A549 (cell line): Measurements from ENCODE around the gene UBR7. TPM values are rescaled to one million over a fixed set of nuclear protein-coding genes. Genes with fewer than 3 reads are reported as not detected.

Source experiments
- ATAC-seq, 2 experiments: fragments of 200-7000 bp in 1 of 2; fragments of >200 bp in 1 of 2; cut with Nextera tagmentation in 1 of 2; cut with Tn5 transposase in 1 of 2; 3 replicates each; pipeline versions ENCODE4 v1.8.0 to v1.9.1; 2018 to 2020; ENCODE audit warnings: mild to moderate bottlenecking in 1 of 2, moderate library complexity in 1 of 2
- CTCF ChIA-PET: fragments of 300-600 bp; sonication (Branson Sonifier 250); formaldehyde crosslinking; extraction: SDS; loops from one replicate; lab custom pipeline; 2021; ENCODE audit warnings: antibody characterized with exemption, inconsistent platforms; lab: Yijun Ruan, JAX
- POLR2A ChIA-PET: fragments of 350-600 bp; formaldehyde crosslinking; extraction: SDS; loops from one replicate; lab custom pipeline; 2021; ENCODE audit warnings: antibody characterized with exemption, inconsistent platforms; lab: Yijun Ruan, JAX
- DNase-seq, 2 experiments: peaks; one replicate each; pipeline versions ENCODE4 v3.0.0 to v3.0.0-alpha.2; 2011 to 2016; ENCODE audit warnings: low read depth in 1 of 2, low spot score in 1 of 2
- FAIRE-seq: peaks from 2 replicates; lab custom pipeline; 2011; peaks lifted over from hg19 to GRCh38; lab: Jason Lieb, UNC
- H3K27ac ChIP-seq, 2 experiments: fragments of >200 bp; sonication (Bioruptor Twin); formaldehyde crosslinking; 3 replicates each; pipeline ENCODE4 v1.5.1; 2016 to 2017
- H3K4me1 ChIP-seq: fragments of >200 bp; sonication (Bioruptor Twin); formaldehyde crosslinking; 3 replicates; pipeline ENCODE4 v1.6.1; 2016
- H3K4me2 ChIP-seq: fragments of >200 bp; sonication (Bioruptor Twin); formaldehyde crosslinking; 3 replicates; pipeline ENCODE4 v1.6.1; 2016
- H3K4me3 ChIP-seq: fragments of >200 bp; sonication (Bioruptor Twin); formaldehyde crosslinking; 3 replicates; pipeline ENCODE4 v1.5.1; 2016
- H3K9me3 ChIP-seq: fragments of >200 bp; sonication (Bioruptor Twin); formaldehyde crosslinking; 3 replicates; pipeline ENCODE4 v1.6.1; 2016
- ATOH8 ChIP-seq: fragments of 250-450 bp; sonication (Bioruptor Pico); IDR thresholded peaks from 2 replicates; pipeline ENCODE4 v1.5.0; 2020; ENCODE audit warnings: low read depth, mild to moderate bottlenecking, moderate library complexity
- BCL3 ChIP-seq: fragments of >200 bp; sonication (Bioruptor Twin); formaldehyde crosslinking; IDR thresholded peaks from 3 replicates; pipeline ENCODE4 v1.6.1; 2016
- CBX2 ChIP-seq: fragments of 200-600 bp; sonication (generic); IDR thresholded peaks from 2 replicates; pipeline ENCODE4 v1.6.1; 2016; ENCODE audit warnings: low read depth, mild to moderate bottlenecking, borderline replicate concordance
- CHD2 ChIP-seq: fragments of 150-350 bp; IDR thresholded peaks from 2 replicates; pipeline ENCODE4 v1.6.1; 2014; ENCODE audit warnings: low read length; ENCODE audit not compliant: partially characterized antibody
- E2F6 ChIP-seq: IDR thresholded peaks from 2 replicates; pipeline ENCODE4 v1.6.1; 2012; ENCODE audit warnings: low read depth, borderline replicate concordance
- EP300 ChIP-seq, 2 experiments: fragments of >200 bp; sonication (Bioruptor Twin); formaldehyde crosslinking; IDR thresholded peaks; 2 replicates in 1 of 2; 3 replicates in 1 of 2; pipeline ENCODE4 v1.6.1; 2016 to 2017
- HDAC2 ChIP-seq: fragments of 200-600 bp; sonication (generic); IDR thresholded peaks from 2 replicates; pipeline ENCODE4 v1.6.1; 2016
- HEYL ChIP-seq: fragments of 250-450 bp; sonication (Bioruptor Pico); IDR thresholded peaks from 2 replicates; pipeline ENCODE4 v1.8.0; 2021; ENCODE audit warnings: mild to moderate bottlenecking, moderate library complexity
- HMGXB4 ChIP-seq: fragments of 250-450 bp; sonication (Bioruptor Pico); IDR thresholded peaks from 2 replicates; pipeline ENCODE4 v1.5.0; 2021; ENCODE audit warnings: mild to moderate bottlenecking, moderate library complexity, borderline replicate concordance
- HOXA7 ChIP-seq: fragments of 250-450 bp; sonication (Bioruptor Pico); IDR thresholded peaks from 2 replicates; pipeline ENCODE4 v1.5.0; 2020; ENCODE audit warnings: mild to moderate bottlenecking, moderate library complexity
- HOXB5 ChIP-seq: fragments of 250-450 bp; sonication (Bioruptor Pico); IDR thresholded peaks from 2 replicates; pipeline ENCODE4 v1.5.0; 2020; ENCODE audit warnings: mild to moderate bottlenecking, moderate library complexity
- KDM1A ChIP-seq: fragments of 200-600 bp; sonication (generic); IDR thresholded peaks from 2 replicates; pipeline ENCODE4 v1.6.1; 2016; ENCODE audit warnings: low read depth, mild to moderate bottlenecking
- NFE2L2 ChIP-seq: fragments of 150-350 bp; conservative IDR thresholded peaks from 2 replicates; pipeline ENCODE4 v1.6.1; 2014; ENCODE audit warnings: low read length
- RAD21 ChIP-seq, 2 experiments: fragments of >200 bp in 1 of 2; sonication (Bioruptor Twin) in 1 of 2; formaldehyde crosslinking in 1 of 2; IDR thresholded peaks in 1 of 2; conservative IDR thresholded peaks in 1 of 2; 2 replicates in 1 of 2; 3 replicates in 1 of 2; pipeline ENCODE4 v1.6.1; 2012 to 2018; ENCODE audit warnings: inconsistent platforms in 1 of 2
- RARB ChIP-seq: fragments of 250-450 bp; sonication (Bioruptor Pico); IDR thresholded peaks from 2 replicates; pipeline ENCODE4 v1.8.0; 2021; ENCODE audit warnings: mild to moderate bottlenecking, moderate library complexity
- RFX5 ChIP-seq: fragments of 450-650 bp; IDR thresholded peaks from 2 replicates; pipeline ENCODE4 v1.7.1; 2014; ENCODE audit warnings: antibody characterized with exemption, mild to moderate bottlenecking, moderate library complexity
- RNF2 ChIP-seq: fragments of 200-600 bp; sonication (generic); IDR thresholded peaks from 2 replicates; pipeline ENCODE4 v1.6.1; 2016; ENCODE audit warnings: low read depth, mild to moderate bottlenecking, antibody characterized with exemption, moderate library complexity, borderline replicate concordance
- WGBS: methylation state at CpG from one replicate; pipeline ENCODE4 v1.1.6; 2017; ENCODE audit errors: missing lambda C conversion rate; 5-methylcytosine and 5-hydroxymethylcytosine counted together
- polyA plus RNA-seq, 4 experiments: library from polyadenylated mRNA; depleted of rRNA in 3 of 4; stranded (reverse); fragments of >200 nt; fragmentation: RNase III in 1 of 4; extraction: RNeasy Plus Mini Kit Qiagen cat#74134 plus additional on column Dnase treatment in 1 of 4; gene quantifications; 2 replicates in 3 of 4; 3 replicates in 1 of 4; pipeline ENCODE4 v1.2.3, GENCODE V29; 2011 to 2017

UBR7 gene
- polyA plus RNA-seq, 2 of the 4 experiments (the other 2 are of a cell fraction): 37.0 to 40.4 TPM

GRCh38 chr14:93274055-93274806 is 67.2 kb downstream of the UBR7 start:
- FAIRE-seq (no peak), DNase-seq (no peak)
- H3K4me1 ChIP-seq: peaks cover 8% of the 10 kb centered on the region
- no peak overlapping the region for H3K27ac ChIP-seq
- no peaks in the 10 kb centered on the region for H3K9me3 ChIP-seq
- H3K4me2 ChIP-seq: no peak overlapping the region
- POLR2A ChIA-PET: no interaction called here
- H3K4me3 ChIP-seq: no peak overlapping the region
- no peak for TF ChIP-seq HOXB5
- TF ChIP-seq RARB (CRISPR knock-in tag): no peak
- TF ChIP-seq NFE2L2: no peak
- no peak for TF ChIP-seq CBX2
- TF ChIP-seq, all 56 proteins: peak for 0
- 90% methylated on average over 3 of the region's 3 CpGs for WGBS
- no peak for ATAC-seq
- CTCF ChIA-PET: no interaction called here

GRCh38 chr14:93276031-93276716 is 69.1 kb downstream of the UBR7 start:
- Histone ChIP-seq H3K4me3 (no peak overlapping the region), H3K9me3 (no peaks in the 10 kb centered on the region), H3K4me2 (no peak overlapping the region), H3K27ac (no peak overlapping the region), H3K4me1 (no peaks in the 10 kb centered on the region; the same call in 2 of the 3 replicates)
- POLR2A ChIA-PET: no interaction called here
- TF ChIP-seq HMGXB4 (CRISPR knock-in tag) (no peak), RFX5 (no peak), BCL3 (no peak), HDAC2 (no peak), KDM1A (no peak), HOXA7 (CRISPR knock-in tag) (no peak), RAD21 (conservative IDR thresholded peaks at IDR 0.05 in 1 of 2, IDR thresholded peaks at IDR 0.05 in 1 of 2) (no peak), E2F6 (no peak), RNF2 (no peak), HOXB5 (no peak), HEYL (CRISPR knock-in tag) (no peak), ATOH8 (no peak), CHD2 (no peak), CBX2 (no peak), EP300 (IDR thresholded peaks at IDR 0.05) (no peak)
- CTCF ChIA-PET: interaction anchor here (0.5 to 1.3 kb wide), 2 partner anchors 10 to 43 kb away, joined by 3 to 5 read pairs; no protein-coding TSS in a partner anchor
- DNase-seq (no peak), ATAC-seq (no peak), FAIRE-seq (no peak)
- WGBS: 88% methylated on average over 3 of the region's 3 CpGs

Other genes starting within 250 kb of the UBR7 start
- gene ITPK1, start 91.3 kb upstream of the UBR7 start, polyA plus RNA-seq (2011; rRNA removed): 47.0 and 59.1 TPM in 2 replicates
- gene ITPK1, start 91.3 kb upstream of the UBR7 start, polyA plus RNA-seq (2017; fragmentation: RNase III; extraction: RNeasy Plus Mini Kit Qiagen cat#74134 plus additional on column Dnase treatment): 42.7 to 46.2 TPM (median 42.9 TPM) in 3 replicates
- gene MOAP1, start 22.4 kb upstream of the UBR7 start, polyA plus RNA-seq (2011; rRNA removed): 18.0 and 23.9 TPM in 2 replicates
- 11.0 to 13.5 TPM (median 13.3 TPM) in 3 replicates for gene MOAP1, start 22.4 kb upstream of the UBR7 start, polyA plus RNA-seq (2017; fragmentation: RNase III; extraction: RNeasy Plus Mini Kit Qiagen cat#74134 plus additional on column Dnase treatment)
- 34.5 and 37.0 TPM in 2 replicates for gene LYSET, start 21.9 kb upstream of the UBR7 start, polyA plus RNA-seq (2011; rRNA removed)
- gene LYSET, start 21.9 kb upstream of the UBR7 start, polyA plus RNA-seq (2017; fragmentation: RNase III; extraction: RNeasy Plus Mini Kit Qiagen cat#74134 plus additional on column Dnase treatment): 27.0 to 31.3 TPM (median 29.9 TPM) in 3 replicates
- gene GON7, start 191 bp upstream of the UBR7 start, polyA plus RNA-seq (2011; rRNA removed): 14.6 and 19.2 TPM in 2 replicates
- 20.3 to 23.3 TPM (median 22.1 TPM) in 3 replicates for gene GON7, start 191 bp upstream of the UBR7 start, polyA plus RNA-seq (2017; fragmentation: RNase III; extraction: RNeasy Plus Mini Kit Qiagen cat#74134 plus additional on column Dnase treatment)
- 17.4 and 18.9 TPM in 2 replicates for gene BTBD7, start 125.8 kb downstream of the UBR7 start, polyA plus RNA-seq (2011; rRNA removed)
- 11.1 to 11.5 TPM (median 11.4 TPM) in 3 replicates for gene BTBD7, start 125.8 kb downstream of the UBR7 start, polyA plus RNA-seq (2017; fragmentation: RNase III; extraction: RNeasy Plus Mini Kit Qiagen cat#74134 plus additional on column Dnase treatment)
- not detected in 2 replicates for gene COX8C, start 139.9 kb downstream of the UBR7 start, polyA plus RNA-seq (2011; rRNA removed)
- gene COX8C, start 139.9 kb downstream of the UBR7 start, polyA plus RNA-seq (2017; fragmentation: RNase III; extraction: RNeasy Plus Mini Kit Qiagen cat#74134 plus additional on column Dnase treatment): not detected in 3 replicates
- 0.01 TPM in 2 replicates for gene UNC79, start 223.7 kb downstream of the UBR7 start, polyA plus RNA-seq (2011; rRNA removed)
- gene UNC79, start 223.7 kb downstream of the UBR7 start, polyA plus RNA-seq (2017; fragmentation: RNase III; extraction: RNeasy Plus Mini Kit Qiagen cat#74134 plus additional on column Dnase treatment): 0.01 TPM in 3 replicates